GM21576 (cell line): ENCODE data around the gene GPR132.

Experiments
- ATAC-seq: cut with Tn5 transposase; IDR thresholded peaks from one replicate; pipeline ENCODE4 v1.9.1; 2021; ENCODE audit warnings: mild to moderate bottlenecking, moderate library complexity; ENCODE audit not compliant: unreplicated experiment

GPR132 gene

GRCh38 chr14:105005929-105006830 lies 59.0 kb downstream of the GPR132 start:
- no peak for ATAC-seq

DNA sequence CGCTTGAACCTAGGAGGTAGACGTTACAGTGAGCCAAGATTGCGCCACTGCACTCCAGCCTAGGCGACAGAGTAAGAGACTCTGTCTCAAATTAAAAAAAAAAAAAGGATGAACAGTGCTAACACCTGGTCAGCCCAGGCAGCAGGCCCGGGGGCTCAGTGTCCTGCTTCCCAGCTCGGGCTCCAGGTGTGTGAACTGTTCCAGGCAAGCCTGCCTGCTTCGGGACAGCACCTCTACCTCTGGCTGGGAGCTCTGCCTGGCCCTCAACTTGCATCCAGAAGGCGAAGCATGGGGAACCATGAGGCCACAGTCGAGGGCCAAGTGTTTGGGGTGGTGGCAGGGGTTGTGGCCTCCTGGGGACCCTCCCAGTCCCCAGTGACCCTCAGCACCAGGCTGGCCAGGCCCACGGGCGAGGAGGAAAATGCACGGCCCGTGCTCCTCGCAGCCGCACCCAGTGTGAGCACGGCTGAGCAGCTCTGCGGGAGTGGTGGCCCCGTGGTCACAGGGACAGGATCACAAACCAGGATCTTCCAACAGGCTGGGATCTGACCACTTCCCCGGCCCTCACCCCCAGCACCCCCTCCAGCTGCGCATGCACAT lies 59.8 kb downstream of the GPR132 start:
- no peak for ATAC-seq
